OCI-LY7 (cell line): ENCODE measurements around the gene ATP9B. TPM values are rescaled to one million over a fixed set of nuclear protein-coding genes. Genes with fewer than 3 reads are reported as not detected.

Experiments used
- BruUV-seq: library from RNA; stranded (reverse); fragments of 400-500 nt; replicated peaks from 2 replicates; lab custom pipeline; 2021; lab: Mats Ljungman, UMichigan
- CTCF ChIA-PET: fragments of 300-600 bp; sonication (Branson Sonifier 250); formaldehyde crosslinking; loops from one replicate; lab custom pipeline; 2022; ENCODE audit warnings: antibody characterized with exemption; ENCODE audit not compliant: unreplicated experiment; lab: Charles Lee
- POLR2A ChIA-PET: fragments of 300-600 bp; sonication (Branson Sonifier 250); formaldehyde crosslinking; loops from one replicate; lab custom pipeline; 2022; ENCODE audit warnings: antibody characterized with exemption; lab: Charles Lee
- DNase-seq: peaks from one replicate; pipeline ENCODE4 v3.0.0-alpha.2; 2015; ENCODE audit warnings: low spot score
- H2AFZ ChIP-seq: fragments of 200-600 bp; sonication (generic), shearing (Covaris generic); 2 replicates; pipeline ENCODE4 v1.6.1; 2014; ENCODE audit warnings: mild to moderate bottlenecking, antibody characterized with exemption, low read length, moderate library complexity
- H3K27ac ChIP-seq: fragments of 200-600 bp; sonication (generic); 2 replicates; pipeline ENCODE4 v1.5.1; 2014; ENCODE audit warnings: mixed run types, low read depth, mild to moderate bottlenecking, moderate library complexity, low read length, inconsistent platforms; ENCODE audit not compliant: poor library complexity, severe bottlenecking
- H3K36me3 ChIP-seq: fragments of 200-600 bp; sonication (generic); 2 replicates; pipeline ENCODE4 v1.6.1; 2014; ENCODE audit warnings: mild to moderate bottlenecking, antibody characterized with exemption, low read length, moderate library complexity, mixed read lengths; ENCODE audit not compliant: insufficient read depth
- H3K4me1 ChIP-seq: fragments of 200-600 bp; sonication (generic); 2 replicates; pipeline ENCODE4 v1.5.1; 2014; ENCODE audit warnings: mild to moderate bottlenecking, low read length; ENCODE audit not compliant: insufficient read depth, poor library complexity, severe bottlenecking
- H3K4me2 ChIP-seq: fragments of 200-600 bp; sonication (generic); 2 replicates; pipeline ENCODE4 v1.6.1; 2014; ENCODE audit warnings: mild to moderate bottlenecking, low read length
- H3K4me3 ChIP-seq: fragments of 200-600 bp; sonication (generic); 2 replicates; pipeline ENCODE4 v1.5.1; 2014; ENCODE audit warnings: mild to moderate bottlenecking, low read depth, low read length; ENCODE audit not compliant: poor library complexity, severe bottlenecking
- H3K79me2 ChIP-seq: fragments of 200-600 bp; sonication (generic); 2 replicates; pipeline ENCODE4 v1.6.1; 2016; ENCODE audit warnings: low read depth, mild to moderate bottlenecking, low read length, moderate library complexity, mixed read lengths; ENCODE audit not compliant: insufficient read depth
- H3K9me2 ChIP-seq: fragments of 200-600 bp; sonication (generic); 2 replicates; pipeline ENCODE4 v1.6.1; 2016; ENCODE audit warnings: mild to moderate bottlenecking, low read length, mixed read lengths; ENCODE audit not compliant: insufficient read depth
- H3K9me3 ChIP-seq: fragments of 200-600 bp; sonication (generic); 2 replicates; pipeline ENCODE4 v1.6.1; 2014; ENCODE audit warnings: mild to moderate bottlenecking, mixed run types, low read length, mixed read lengths
- H4K20me1 ChIP-seq: fragments of 200-600 bp; sonication (generic); 2 replicates; pipeline ENCODE4 v1.6.1; 2014; ENCODE audit warnings: mild to moderate bottlenecking, antibody characterized with exemption, low read length, moderate library complexity, mixed read lengths; ENCODE audit not compliant: insufficient read depth
- EZH2phosphoT487 ChIP-seq: fragments of 200-600 bp; sonication (generic); IDR thresholded peaks from 2 replicates; pipeline ENCODE4 v1.6.1; 2018; ENCODE audit warnings: low read depth, borderline replicate concordance, mild to moderate bottlenecking, mixed run types, antibody characterized with exemption, low read length, moderate library complexity, mixed read lengths
- intact Hi-C: fragments of 100-400 bp; cut with micrococcal nuclease; formaldehyde crosslinking; loops from one replicate; pipeline ENCODE4 v1.10.0; 2022; ENCODE audit not compliant: unreplicated experiment
- total RNA-seq, 2 experiments: library from RNA; depleted of rRNA in 1 of 2; stranded (reverse); fragments of >200 nt in 1 of 2; shearing (Covaris generic) in 1 of 2; gene quantifications; 2 replicates each; pipeline ENCODE4 v1.2.3, GENCODE V29; 2014 to 2022
- TF ChIP-seq, protein P1 (sequence below): fragments of 200-600 bp; sonication (generic); conservative IDR thresholded peaks from 2 replicates; pipeline ENCODE4 v1.5.1; 2014; ENCODE audit warnings: mild to moderate bottlenecking, antibody characterized with exemption, low read length, moderate library complexity, mixed read lengths

Gene ATP9B
- total RNA-seq, 2 experiments from 2014 or later, result 27.1 to 36.4 TPM

DNA sequence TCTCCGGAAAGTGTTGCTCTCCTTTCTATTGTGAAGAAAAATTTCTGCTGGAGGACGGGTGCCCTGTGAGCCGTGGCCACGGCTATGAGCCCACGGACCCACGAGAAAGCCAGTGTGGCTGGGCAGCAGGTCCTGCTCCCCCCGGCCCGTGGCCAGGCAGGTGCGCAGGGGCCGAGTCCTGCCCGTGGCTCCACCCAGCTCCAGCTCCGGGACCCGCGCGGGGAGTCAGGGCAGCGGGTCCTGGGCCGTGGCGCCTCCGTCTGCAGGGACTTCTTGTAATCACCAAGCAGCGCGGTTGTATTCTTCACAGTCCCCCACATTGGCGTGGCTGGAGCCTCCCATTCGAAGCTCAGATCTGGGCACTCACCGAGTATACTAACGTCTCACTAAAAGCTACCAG, 46.6 kb upstream of the ATP9B start:
- BruUV-seq, result no TSS peak
- H3K4me3 ChIP-seq, result no peak overlapping the region
- no peaks in the 10 kb centered on the region for H3K79me2 ChIP-seq
- ChIA-PET POLR2A (no interaction called here), CTCF (no interaction called here)
- peaks cover 6% of the 10 kb centered on the region for H3K4me1 ChIP-seq
- TF ChIP-seq EZH2phosphoT487, result no peak
- TF ChIP-seq, protein P1, sequence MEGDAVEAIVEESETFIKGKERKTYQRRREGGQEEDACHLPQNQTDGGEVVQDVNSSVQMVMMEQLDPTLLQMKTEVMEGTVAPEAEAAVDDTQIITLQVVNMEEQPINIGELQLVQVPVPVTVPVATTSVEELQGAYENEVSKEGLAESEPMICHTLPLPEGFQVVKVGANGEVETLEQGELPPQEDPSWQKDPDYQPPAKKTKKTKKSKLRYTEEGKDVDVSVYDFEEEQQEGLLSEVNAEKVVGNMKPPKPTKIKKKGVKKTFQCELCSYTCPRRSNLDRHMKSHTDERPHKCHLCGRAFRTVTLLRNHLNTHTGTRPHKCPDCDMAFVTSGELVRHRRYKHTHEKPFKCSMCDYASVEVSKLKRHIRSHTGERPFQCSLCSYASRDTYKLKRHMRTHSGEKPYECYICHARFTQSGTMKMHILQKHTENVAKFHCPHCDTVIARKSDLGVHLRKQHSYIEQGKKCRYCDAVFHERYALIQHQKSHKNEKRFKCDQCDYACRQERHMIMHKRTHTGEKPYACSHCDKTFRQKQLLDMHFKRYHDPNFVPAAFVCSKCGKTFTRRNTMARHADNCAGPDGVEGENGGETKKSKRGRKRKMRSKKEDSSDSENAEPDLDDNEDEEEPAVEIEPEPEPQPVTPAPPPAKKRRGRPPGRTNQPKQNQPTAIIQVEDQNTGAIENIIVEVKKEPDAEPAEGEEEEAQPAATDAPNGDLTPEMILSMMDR, result no peak
- H4K20me1 ChIP-seq, result no peaks in the 10 kb centered on the region
- intact Hi-C loops, result no loop called here
- H3K9me3 ChIP-seq, result no peaks in the 10 kb centered on the region
- H3K9me2 ChIP-seq, result no peaks in the 10 kb centered on the region
- H3K4me2 ChIP-seq, result no peak overlapping the region
- no peak overlapping the region for H2AFZ ChIP-seq
- no peak overlapping the region for H3K27ac ChIP-seq
- no peaks in the 10 kb centered on the region for H3K36me3 ChIP-seq
- DNase-seq, result no peak

- H3K79me2 ChIP-seq, result no peaks in the 10 kb centered on the region
- intact Hi-C loops, result no loop called here
- no peak overlapping the region for H2AFZ ChIP-seq
- DNase-seq, result no peak
- H3K4me3 ChIP-seq, result no peak overlapping the region
- H4K20me1 ChIP-seq, result no peaks in the 10 kb centered on the region
- H3K9me3 ChIP-seq, result no peaks in the 10 kb centered on the region
- H3K9me2 ChIP-seq, result no peaks in the 10 kb centered on the region
- no TSS peak for BruUV-seq
- POLR2A ChIA-PET, result no interaction called here
- H3K4me1 ChIP-seq, result peaks cover 6% of the 10 kb centered on the region
- CTCF ChIA-PET, result no interaction called here
- no peaks in the 10 kb centered on the region for H3K36me3 ChIP-seq
- H3K4me2 ChIP-seq, result no peak overlapping the region
- TF ChIP-seq, protein P1, result peak; percentile 35
- no peak for TF ChIP-seq EZH2phosphoT487
- no peak overlapping the region for H3K27ac ChIP-seq
Measured at GRCh38 chr18:79026491-79026890, 42.7 kb upstream of the ATP9B start.

DNA sequence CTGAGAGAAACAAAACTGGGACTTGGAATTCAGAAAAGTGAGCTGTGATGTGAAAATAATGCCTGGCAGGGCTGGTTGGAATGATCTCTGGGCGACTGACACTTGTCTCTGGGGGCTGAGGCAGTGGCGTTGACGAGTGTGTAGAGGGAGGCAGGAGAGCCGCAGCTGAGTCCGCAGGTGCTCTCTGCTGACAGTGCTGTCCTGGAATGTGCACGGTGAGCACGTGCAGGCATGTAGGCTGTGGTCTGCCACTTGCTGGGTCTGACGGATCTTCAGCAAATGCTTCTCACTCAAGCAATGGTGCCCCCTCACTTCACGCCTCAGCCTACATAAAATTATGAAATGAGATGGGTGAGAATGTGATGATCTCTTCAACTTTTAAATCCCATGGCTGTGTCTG, 38.5 kb upstream of the ATP9B start:
- Histone ChIP-seq H3K4me1 (no peaks in the 10 kb centered on the region), H3K9me2 (no peaks in the 10 kb centered on the region), H3K9me3 (no peaks in the 10 kb centered on the region), H4K20me1 (no peaks in the 10 kb centered on the region), H3K27ac (no peak overlapping the region), H2AFZ (no peak overlapping the region), H3K4me2 (no peak overlapping the region), H3K79me2 (no peaks in the 10 kb centered on the region), H3K4me3 (no peak overlapping the region), H3K36me3 (no peaks in the 10 kb centered on the region)
- no peak for DNase-seq
- TF ChIP-seq, protein P1, result no peak
- TF ChIP-seq EZH2phosphoT487, result no peak
- intact Hi-C loops, result no loop called here
- ChIA-PET POLR2A (no interaction called here), CTCF (no interaction called here)
- no TSS peak for BruUV-seq
